Measurements from ENCODE around the gene CHRDL2. TPM values are rescaled to one million over a fixed set of nuclear protein-coding genes. Genes with fewer than 3 reads are reported as not detected.
A peak's percentile ranks its signal among the peaks of the same experiment; 100 is the strongest.

The CHRDL2 gene
- total RNA-seq, 1 experiment from 2014 or later, result not detected

DNA sequence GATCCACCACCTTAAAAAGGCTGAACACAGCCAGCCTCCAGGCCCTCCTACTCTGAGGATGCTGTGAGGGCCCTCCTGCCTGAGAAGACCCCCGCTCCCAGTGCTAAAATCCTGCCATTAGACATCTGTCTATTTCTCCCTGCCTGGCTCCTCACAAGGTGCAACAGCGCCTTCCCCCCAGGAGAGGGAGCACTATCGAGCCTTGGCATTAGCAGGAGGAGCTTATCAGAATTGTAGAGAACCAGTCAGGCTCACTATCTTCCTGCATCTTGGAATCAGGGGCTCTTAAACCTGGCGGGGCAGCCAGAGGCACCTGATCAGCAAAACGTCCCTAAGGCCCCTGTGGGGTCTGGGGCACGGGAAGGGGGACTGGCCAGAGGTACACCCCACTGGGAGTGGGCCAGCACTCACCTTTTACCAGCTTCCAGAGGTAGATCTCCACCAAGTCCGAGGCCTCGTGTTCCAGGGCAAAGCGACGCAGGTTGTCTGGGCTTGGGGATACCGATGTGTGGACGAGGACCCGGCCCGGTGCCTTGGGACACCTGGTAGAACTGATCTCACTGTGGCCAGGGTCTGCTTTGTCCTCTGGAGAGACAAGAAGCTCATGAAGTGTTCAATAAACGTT, 28.7 kb downstream of the CHRDL2 start:
- intact Hi-C loops (cut with micrococcal nuclease; ENCODE audit: unreplicated experiment), result no loop called here
- Mint-ChIP-seq H3K36me3 (ENCODE audit: insufficient read depth, unreplicated experiment) (peaks cover 4% of the 10 kb centered on the region), H3K4me1 (ENCODE audit: low read depth, unreplicated experiment) (peaks cover 9% of the 10 kb centered on the region), H3K27me3 (ENCODE audit: unreplicated experiment) (peaks cover 39% of the 10 kb centered on the region), H3K27ac (ENCODE audit: unreplicated experiment) (no peak overlapping the region), H3K9me3 (ENCODE audit: low read depth, unreplicated experiment) (no peaks in the 10 kb centered on the region), H3K4me3 (ENCODE audit: low read depth, unreplicated experiment) (no peak overlapping the region)
- BruUV-seq (replicated peaks), result no TSS peak
- peak; percentile 74 for DNase-seq
- TF ChIP-seq, protein P1, sequence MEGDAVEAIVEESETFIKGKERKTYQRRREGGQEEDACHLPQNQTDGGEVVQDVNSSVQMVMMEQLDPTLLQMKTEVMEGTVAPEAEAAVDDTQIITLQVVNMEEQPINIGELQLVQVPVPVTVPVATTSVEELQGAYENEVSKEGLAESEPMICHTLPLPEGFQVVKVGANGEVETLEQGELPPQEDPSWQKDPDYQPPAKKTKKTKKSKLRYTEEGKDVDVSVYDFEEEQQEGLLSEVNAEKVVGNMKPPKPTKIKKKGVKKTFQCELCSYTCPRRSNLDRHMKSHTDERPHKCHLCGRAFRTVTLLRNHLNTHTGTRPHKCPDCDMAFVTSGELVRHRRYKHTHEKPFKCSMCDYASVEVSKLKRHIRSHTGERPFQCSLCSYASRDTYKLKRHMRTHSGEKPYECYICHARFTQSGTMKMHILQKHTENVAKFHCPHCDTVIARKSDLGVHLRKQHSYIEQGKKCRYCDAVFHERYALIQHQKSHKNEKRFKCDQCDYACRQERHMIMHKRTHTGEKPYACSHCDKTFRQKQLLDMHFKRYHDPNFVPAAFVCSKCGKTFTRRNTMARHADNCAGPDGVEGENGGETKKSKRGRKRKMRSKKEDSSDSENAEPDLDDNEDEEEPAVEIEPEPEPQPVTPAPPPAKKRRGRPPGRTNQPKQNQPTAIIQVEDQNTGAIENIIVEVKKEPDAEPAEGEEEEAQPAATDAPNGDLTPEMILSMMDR (IDR thresholded peaks at IDR 0.05; ENCODE audit: unreplicated experiment), result peak; percentile 87
- CTCF ChIA-PET, result interaction anchor here (0.6 to 1.9 kb wide), 20 partner anchors 8 to 546 kb away, joined by 3 to 41 read pairs (median 4); no protein-coding TSS in a partner anchor

DNA sequence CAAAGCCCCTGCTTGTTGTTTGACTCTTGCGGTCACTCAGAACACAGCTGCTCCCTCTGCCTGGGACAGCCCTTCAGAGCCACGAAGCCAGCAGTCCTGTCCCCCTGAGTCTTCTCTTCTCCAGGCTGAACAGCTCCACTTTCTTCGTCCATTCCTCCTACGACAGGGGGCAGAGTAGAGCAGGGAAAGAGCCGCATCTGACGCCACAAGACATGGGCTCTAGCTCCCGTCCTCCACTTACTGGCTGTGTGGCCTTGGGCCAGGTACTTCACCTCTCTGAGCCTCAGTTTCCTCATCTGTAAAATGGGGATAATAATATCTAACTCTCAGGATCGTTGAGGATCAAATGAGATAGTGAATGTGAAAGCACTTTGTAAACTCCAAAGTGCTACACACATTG, 29.9 kb downstream of the CHRDL2 start:
- DNase-seq, result no peak
- CTCF ChIA-PET, result interaction anchor here (0.7 to 1.9 kb wide), 5 partner anchors 18 to 394 kb away, joined by 3 to 41 read pairs (median 9); no protein-coding TSS in a partner anchor
- H3K4me3 Mint-ChIP-seq (ENCODE audit: low read depth, unreplicated experiment), result no peak overlapping the region
- no peaks in the 10 kb centered on the region for H3K9me3 Mint-ChIP-seq (ENCODE audit: low read depth, unreplicated experiment)
- no peak overlapping the region for H3K27ac Mint-ChIP-seq (ENCODE audit: unreplicated experiment)
- intact Hi-C loops (cut with micrococcal nuclease; ENCODE audit: unreplicated experiment), result no loop called here
- H3K4me1 Mint-ChIP-seq (ENCODE audit: low read depth, unreplicated experiment), result peaks cover 14% of the 10 kb centered on the region
- TF ChIP-seq, protein P1 (IDR thresholded peaks at IDR 0.05; ENCODE audit: unreplicated experiment), result no peak
- H3K27me3 Mint-ChIP-seq (ENCODE audit: unreplicated experiment), result peaks cover 39% of the 10 kb centered on the region
- BruUV-seq (replicated peaks), result no TSS peak
- peaks cover 4% of the 10 kb centered on the region for H3K36me3 Mint-ChIP-seq (ENCODE audit: insufficient read depth, unreplicated experiment)

DNA sequence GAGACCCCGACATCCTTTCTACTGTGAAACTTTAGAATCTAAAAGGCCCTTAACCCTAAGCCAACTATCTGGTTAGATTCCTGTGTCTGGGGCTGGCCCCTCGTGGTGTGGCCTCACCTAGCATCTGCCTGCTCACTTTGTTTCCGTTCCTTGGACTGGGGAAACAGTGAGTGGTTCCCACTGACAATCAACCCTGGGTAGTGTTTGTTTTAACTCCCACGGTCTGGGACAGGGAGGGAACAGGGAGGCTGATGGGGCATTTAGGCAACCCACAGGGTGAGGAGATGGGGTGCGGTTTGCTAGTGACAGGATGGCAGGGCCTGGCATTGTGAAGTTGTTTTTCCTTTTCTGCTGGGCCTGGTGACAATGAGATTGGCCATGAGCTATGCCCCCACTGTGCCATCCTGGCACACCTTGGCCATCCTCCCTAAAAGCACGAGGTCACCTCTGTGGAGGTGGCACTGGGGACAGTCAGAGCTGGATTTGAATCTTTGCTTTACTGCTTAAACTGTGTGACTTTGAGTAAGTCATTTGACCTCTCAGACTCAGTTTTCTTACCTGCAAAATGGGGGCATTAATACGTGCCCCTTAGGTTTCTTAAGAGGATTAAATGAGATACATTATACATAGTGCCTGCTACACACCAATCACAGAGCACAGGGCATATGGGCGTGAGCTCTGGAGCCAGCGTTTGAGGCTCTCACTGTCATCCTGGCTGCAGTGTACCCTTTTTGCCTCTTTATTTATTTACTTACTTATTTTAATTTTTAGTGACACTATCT, 31.4 kb downstream of the CHRDL2 start:
- CTCF ChIA-PET, result no interaction called here
- Mint-ChIP-seq H3K4me3 (ENCODE audit: low read depth, unreplicated experiment) (no peak overlapping the region), H3K9me3 (ENCODE audit: low read depth, unreplicated experiment) (no peaks in the 10 kb centered on the region), H3K4me1 (ENCODE audit: low read depth, unreplicated experiment) (peaks cover 14% of the 10 kb centered on the region), H3K27ac (ENCODE audit: unreplicated experiment) (no peak overlapping the region), H3K36me3 (ENCODE audit: insufficient read depth, unreplicated experiment) (peaks cover 4% of the 10 kb centered on the region), H3K27me3 (ENCODE audit: unreplicated experiment) (peaks cover 30% of the 10 kb centered on the region)
- TF ChIP-seq, protein P1 (IDR thresholded peaks at IDR 0.05; ENCODE audit: unreplicated experiment), result no peak
- no peak for DNase-seq
- BruUV-seq (replicated peaks), result no TSS peak
- intact Hi-C loops (cut with micrococcal nuclease; ENCODE audit: unreplicated experiment), result no loop called here

DNA sequence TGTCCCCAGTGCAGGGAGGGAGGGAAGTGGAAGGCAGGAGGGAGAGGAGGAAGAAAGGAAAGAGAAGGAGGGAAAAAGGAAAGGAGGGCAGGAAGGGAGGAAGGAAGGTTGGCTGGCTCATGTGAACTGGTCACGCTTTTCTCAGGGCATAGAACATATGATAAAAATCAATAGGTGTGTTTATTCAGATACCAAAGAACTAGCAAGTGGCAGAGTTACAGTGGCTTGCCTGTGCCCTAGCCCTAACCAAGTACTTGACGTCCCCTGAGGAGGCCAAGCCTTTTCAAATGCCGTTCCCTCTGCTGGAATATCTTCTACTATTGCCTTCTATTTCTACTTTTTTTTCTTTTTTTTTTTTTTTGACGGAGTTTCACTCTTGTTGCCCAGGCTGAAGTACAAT, 33.5 kb downstream of the CHRDL2 start:
- H3K4me3 Mint-ChIP-seq (ENCODE audit: low read depth, unreplicated experiment), result no peak overlapping the region
- H3K27ac Mint-ChIP-seq (ENCODE audit: unreplicated experiment), result no peak overlapping the region

More for the DNA sequence above, 33.5 kb downstream of the CHRDL2 start:
- no TSS peak for BruUV-seq (replicated peaks)
- H3K27me3 Mint-ChIP-seq (ENCODE audit: unreplicated experiment), result peaks cover 32% of the 10 kb centered on the region
- no peak for DNase-seq
- intact Hi-C loops (cut with micrococcal nuclease; ENCODE audit: unreplicated experiment), result no loop called here
- CTCF ChIA-PET, result interaction anchor here (0.6 to 0.7 kb wide), 2 partner anchors 20 to 1368 kb away, joined by 3 to 5 read pairs; no protein-coding TSS in a partner anchor
- H3K9me3 Mint-ChIP-seq (ENCODE audit: low read depth, unreplicated experiment), result no peaks in the 10 kb centered on the region
- TF ChIP-seq, protein P1 (IDR thresholded peaks at IDR 0.05; ENCODE audit: unreplicated experiment), result no peak
- H3K36me3 Mint-ChIP-seq (ENCODE audit: insufficient read depth, unreplicated experiment), result peaks cover 4% of the 10 kb centered on the region
- H3K4me1 Mint-ChIP-seq (ENCODE audit: low read depth, unreplicated experiment), result peaks cover 14% of the 10 kb centered on the region
